ENCODE results near the gene ITPR1.

DNA sequence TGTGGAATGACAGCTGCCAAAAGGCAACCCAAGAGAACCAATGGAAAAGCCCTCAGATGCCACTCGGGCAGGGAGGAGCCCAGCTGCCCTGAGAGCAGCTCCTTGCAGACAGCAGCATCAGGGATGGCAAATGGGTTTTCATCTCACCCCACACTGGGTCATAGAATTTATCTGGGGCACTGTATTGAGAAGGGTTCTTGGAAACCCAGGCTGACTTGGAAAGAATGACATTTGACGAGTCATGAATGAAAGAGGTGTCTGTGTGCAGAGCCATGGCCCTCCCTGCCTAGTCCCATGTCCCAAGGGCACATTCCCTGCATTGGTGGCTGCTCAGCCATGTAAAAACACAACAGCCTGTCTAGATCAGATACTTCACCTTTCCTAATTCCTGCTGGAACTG lies 328.2 kb downstream of the ITPR1 start:
- TF ChIP-seq, protein P1, sequence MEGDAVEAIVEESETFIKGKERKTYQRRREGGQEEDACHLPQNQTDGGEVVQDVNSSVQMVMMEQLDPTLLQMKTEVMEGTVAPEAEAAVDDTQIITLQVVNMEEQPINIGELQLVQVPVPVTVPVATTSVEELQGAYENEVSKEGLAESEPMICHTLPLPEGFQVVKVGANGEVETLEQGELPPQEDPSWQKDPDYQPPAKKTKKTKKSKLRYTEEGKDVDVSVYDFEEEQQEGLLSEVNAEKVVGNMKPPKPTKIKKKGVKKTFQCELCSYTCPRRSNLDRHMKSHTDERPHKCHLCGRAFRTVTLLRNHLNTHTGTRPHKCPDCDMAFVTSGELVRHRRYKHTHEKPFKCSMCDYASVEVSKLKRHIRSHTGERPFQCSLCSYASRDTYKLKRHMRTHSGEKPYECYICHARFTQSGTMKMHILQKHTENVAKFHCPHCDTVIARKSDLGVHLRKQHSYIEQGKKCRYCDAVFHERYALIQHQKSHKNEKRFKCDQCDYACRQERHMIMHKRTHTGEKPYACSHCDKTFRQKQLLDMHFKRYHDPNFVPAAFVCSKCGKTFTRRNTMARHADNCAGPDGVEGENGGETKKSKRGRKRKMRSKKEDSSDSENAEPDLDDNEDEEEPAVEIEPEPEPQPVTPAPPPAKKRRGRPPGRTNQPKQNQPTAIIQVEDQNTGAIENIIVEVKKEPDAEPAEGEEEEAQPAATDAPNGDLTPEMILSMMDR (IDR thresholded peaks at IDR 0.05; ENCODE audit: insufficient read depth, low read length), result no peak
- TF ChIP-seq, protein P2, sequence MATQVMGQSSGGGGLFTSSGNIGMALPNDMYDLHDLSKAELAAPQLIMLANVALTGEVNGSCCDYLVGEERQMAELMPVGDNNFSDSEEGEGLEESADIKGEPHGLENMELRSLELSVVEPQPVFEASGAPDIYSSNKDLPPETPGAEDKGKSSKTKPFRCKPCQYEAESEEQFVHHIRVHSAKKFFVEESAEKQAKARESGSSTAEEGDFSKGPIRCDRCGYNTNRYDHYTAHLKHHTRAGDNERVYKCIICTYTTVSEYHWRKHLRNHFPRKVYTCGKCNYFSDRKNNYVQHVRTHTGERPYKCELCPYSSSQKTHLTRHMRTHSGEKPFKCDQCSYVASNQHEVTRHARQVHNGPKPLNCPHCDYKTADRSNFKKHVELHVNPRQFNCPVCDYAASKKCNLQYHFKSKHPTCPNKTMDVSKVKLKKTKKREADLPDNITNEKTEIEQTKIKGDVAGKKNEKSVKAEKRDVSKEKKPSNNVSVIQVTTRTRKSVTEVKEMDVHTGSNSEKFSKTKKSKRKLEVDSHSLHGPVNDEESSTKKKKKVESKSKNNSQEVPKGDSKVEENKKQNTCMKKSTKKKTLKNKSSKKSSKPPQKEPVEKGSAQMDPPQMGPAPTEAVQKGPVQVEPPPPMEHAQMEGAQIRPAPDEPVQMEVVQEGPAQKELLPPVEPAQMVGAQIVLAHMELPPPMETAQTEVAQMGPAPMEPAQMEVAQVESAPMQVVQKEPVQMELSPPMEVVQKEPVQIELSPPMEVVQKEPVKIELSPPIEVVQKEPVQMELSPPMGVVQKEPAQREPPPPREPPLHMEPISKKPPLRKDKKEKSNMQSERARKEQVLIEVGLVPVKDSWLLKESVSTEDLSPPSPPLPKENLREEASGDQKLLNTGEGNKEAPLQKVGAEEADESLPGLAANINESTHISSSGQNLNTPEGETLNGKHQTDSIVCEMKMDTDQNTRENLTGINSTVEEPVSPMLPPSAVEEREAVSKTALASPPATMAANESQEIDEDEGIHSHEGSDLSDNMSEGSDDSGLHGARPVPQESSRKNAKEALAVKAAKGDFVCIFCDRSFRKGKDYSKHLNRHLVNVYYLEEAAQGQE (IDR thresholded peaks at IDR 0.05; ENCODE audit: insufficient replicate concordance, low read depth), result no peak
- no peak for TF ChIP-seq GABPA (IDR thresholded peaks at IDR 0.05; ENCODE audit: low read depth)

All from HL-60 (cell line).